GM23338 (cell line): ENCODE results near the gene PRKD1. TPM values are rescaled to one million over a fixed set of nuclear protein-coding genes. Genes with fewer than 3 reads are reported as not detected.

Experiments
- ATAC-seq: fragments of 200-7000 bp; cut with Tn5 transposase; 3 replicates; pipeline ENCODE4 v1.9.1; 2020
- DNase-seq: peaks from one replicate; pipeline ENCODE4 v3.0.0-alpha.2; 2015; ENCODE audit warnings: low spot score
- H2AFZ ChIP-seq: fragments of 200-600 bp; sonication (generic); 2 replicates; pipeline ENCODE4 v1.8.0; 2016; ENCODE audit warnings: antibody characterized with exemption, mild to moderate bottlenecking, moderate library complexity
- H3F3A ChIP-seq: fragments of 200-600 bp; sonication (generic); replicated peaks from 2 replicates; pipeline ENCODE4 v1.8.0; 2017; ENCODE audit warnings: antibody characterized with exemption, mixed run types, low read depth
- H3K27ac ChIP-seq: fragments of 200-600 bp; sonication (generic); 2 replicates; pipeline ENCODE4 v1.6.1; 2016; ENCODE audit warnings: low read depth
- H3K27me3 ChIP-seq: fragments of 200-600 bp; sonication (generic); 2 replicates; pipeline ENCODE4 v1.8.0; 2016; ENCODE audit warnings: mild to moderate bottlenecking, mixed run types, moderate library complexity; ENCODE audit not compliant: insufficient read depth
- H3K36me3 ChIP-seq: fragments of 200-600 bp; sonication (generic); 2 replicates; pipeline ENCODE4 v1.8.0; 2016; ENCODE audit warnings: mild to moderate bottlenecking; ENCODE audit not compliant: insufficient read depth
- H3K4me1 ChIP-seq: fragments of 200-600 bp; sonication (generic); 2 replicates; pipeline ENCODE4 v1.8.0; 2016; ENCODE audit warnings: mild to moderate bottlenecking, moderate library complexity; ENCODE audit not compliant: insufficient read depth
- H3K4me2 ChIP-seq: fragments of 200-600 bp; sonication (generic); 2 replicates; pipeline ENCODE4 v1.7.1; 2017; ENCODE audit warnings: mixed run types
- H3K4me3 ChIP-seq: fragments of 200-600 bp; sonication (generic); 2 replicates; pipeline ENCODE4 v1.6.1; 2016; ENCODE audit warnings: mixed run types
- H3K79me2 ChIP-seq: fragments of 200-600 bp; sonication (generic); replicated peaks from 2 replicates; pipeline ENCODE4 v1.8.0; 2017; ENCODE audit warnings: mild to moderate bottlenecking; ENCODE audit not compliant: insufficient read depth
- H3K9me2 ChIP-seq: fragments of 200-600 bp; sonication (generic); 2 replicates; pipeline ENCODE4 v1.8.0; 2017; ENCODE audit not compliant: insufficient read depth
- H4K20me1 ChIP-seq: fragments of 200-600 bp; sonication (generic); replicated peaks from 2 replicates; pipeline ENCODE4 v1.8.0; 2017; ENCODE audit warnings: mild to moderate bottlenecking; ENCODE audit not compliant: insufficient read depth
- H3K27ac Mint-ChIP-seq: 2 replicates; pipeline ENCODE4 v1.8.0; 2020; ENCODE audit warnings: inconsistent platforms, mild to moderate bottlenecking, moderate library complexity, mixed read lengths
- H3K27me3 Mint-ChIP-seq: 3 replicates; pipeline ENCODE4 v1.8.0; 2022; ENCODE audit warnings: low read depth, mild to moderate bottlenecking, moderate library complexity, mixed read lengths, inconsistent platforms; ENCODE audit not compliant: insufficient read depth, poor library complexity
- H3K36me3 Mint-ChIP-seq: 3 replicates; pipeline ENCODE4 v1.8.0; 2021; ENCODE audit warnings: low read depth, mild to moderate bottlenecking, inconsistent platforms, moderate library complexity, mixed read lengths
- H3K4me1 Mint-ChIP-seq: 3 replicates; pipeline ENCODE4 v1.8.0; 2020; ENCODE audit warnings: mild to moderate bottlenecking, inconsistent platforms, mixed read lengths
- H3K4me3 Mint-ChIP-seq: 3 replicates; pipeline ENCODE4 v1.8.0; 2021; ENCODE audit warnings: moderate library complexity, mild to moderate bottlenecking, inconsistent platforms, mixed read lengths
- H3K9me3 Mint-ChIP-seq: 3 replicates; pipeline ENCODE4 v1.8.0; 2020; ENCODE audit warnings: moderate library complexity, mild to moderate bottlenecking, inconsistent platforms, mixed read lengths
- CREB1 ChIP-seq: fragments of 250-450 bp; sonication (Bioruptor Pico); IDR thresholded peaks from 2 replicates; pipeline ENCODE4 v1.5.0; 2020; ENCODE audit warnings: low read depth, mild to moderate bottlenecking, moderate library complexity
- CTCF ChIP-seq, 2 experiments: fragments of 200-600 bp in 1 of 2; sonication (generic) in 1 of 2; conservative IDR thresholded peaks; 2 replicates each; pipeline versions ENCODE4 v1.5.1 to v1.6.1; 2016 to 2017; ENCODE audit warnings: antibody characterized with exemption in 2 of 2, low read depth in 2 of 2, mild to moderate bottlenecking in 2 of 2, moderate library complexity in 1 of 2
- EZH2 ChIP-seq: fragments of 200-600 bp; sonication (generic); IDR thresholded peaks from one replicate; pipeline ENCODE4 v1.8.0; 2017; ENCODE audit warnings: antibody characterized with exemption, mild to moderate bottlenecking, low read depth; ENCODE audit not compliant: unreplicated experiment
- EZH2phosphoT487 ChIP-seq: fragments of 200-600 bp; sonication (generic); IDR thresholded peaks from one replicate; pipeline ENCODE4 v1.8.1; 2018; ENCODE audit warnings: antibody characterized with exemption; ENCODE audit not compliant: unreplicated experiment
- JUNB ChIP-seq: IDR thresholded peaks from one replicate; pipeline ENCODE4 v1.6.1; 2016; ENCODE audit warnings: antibody characterized with exemption; ENCODE audit not compliant: unreplicated experiment
- NANOG ChIP-seq: IDR thresholded peaks from 2 replicates; pipeline ENCODE4 v1.6.1; 2016; ENCODE audit warnings: antibody characterized with exemption, borderline replicate concordance
- POLR2AphosphoS5 ChIP-seq: IDR thresholded peaks from 2 replicates; pipeline ENCODE4 v1.6.1; 2016; ENCODE audit warnings: antibody characterized with exemption, low read depth
- STAT1 ChIP-seq: IDR thresholded peaks from one replicate; pipeline ENCODE4 v1.6.1; 2016; ENCODE audit warnings: antibody characterized with exemption; ENCODE audit not compliant: unreplicated experiment
- ZNF114 ChIP-seq: fragments of 250-450 bp; sonication (Bioruptor Pico); IDR thresholded peaks from 2 replicates; pipeline ENCODE4 v1.5.0; 2020; ENCODE audit warnings: mild to moderate bottlenecking, moderate library complexity
- polyA plus RNA-seq: library from polyadenylated mRNA; unstranded; fragments of >200 nt; fragmentation: Nextera tagmentation; extraction: Ambion mirVana; gene quantifications from 2 replicates; pipeline ENCODE4 v1.2.1, GENCODE V29; 2016
- total RNA-seq: library from RNA; depleted of rRNA; stranded (reverse); fragments of >200 nt; shearing (Covaris generic); gene quantifications from 2 replicates; pipeline ENCODE4 v1.2.3, GENCODE V29; 2014
- TF ChIP-seq, protein P1 (sequence below): IDR thresholded peaks from one replicate; pipeline ENCODE4 v1.6.1; 2018; ENCODE audit warnings: antibody characterized with exemption; ENCODE audit not compliant: unreplicated experiment
- TF ChIP-seq, protein P2 (sequence below): fragments of 250-450 bp; sonication (Bioruptor Pico); IDR thresholded peaks from 2 replicates; pipeline ENCODE4 v1.5.0; 2020; ENCODE audit warnings: mild to moderate bottlenecking, moderate library complexity

PRKD1 gene
- total and polyA plus RNA-seq, 2 experiments from 2014 or later: 3.1 to 9.7 TPM

- TF ChIP-seq, protein P1, sequence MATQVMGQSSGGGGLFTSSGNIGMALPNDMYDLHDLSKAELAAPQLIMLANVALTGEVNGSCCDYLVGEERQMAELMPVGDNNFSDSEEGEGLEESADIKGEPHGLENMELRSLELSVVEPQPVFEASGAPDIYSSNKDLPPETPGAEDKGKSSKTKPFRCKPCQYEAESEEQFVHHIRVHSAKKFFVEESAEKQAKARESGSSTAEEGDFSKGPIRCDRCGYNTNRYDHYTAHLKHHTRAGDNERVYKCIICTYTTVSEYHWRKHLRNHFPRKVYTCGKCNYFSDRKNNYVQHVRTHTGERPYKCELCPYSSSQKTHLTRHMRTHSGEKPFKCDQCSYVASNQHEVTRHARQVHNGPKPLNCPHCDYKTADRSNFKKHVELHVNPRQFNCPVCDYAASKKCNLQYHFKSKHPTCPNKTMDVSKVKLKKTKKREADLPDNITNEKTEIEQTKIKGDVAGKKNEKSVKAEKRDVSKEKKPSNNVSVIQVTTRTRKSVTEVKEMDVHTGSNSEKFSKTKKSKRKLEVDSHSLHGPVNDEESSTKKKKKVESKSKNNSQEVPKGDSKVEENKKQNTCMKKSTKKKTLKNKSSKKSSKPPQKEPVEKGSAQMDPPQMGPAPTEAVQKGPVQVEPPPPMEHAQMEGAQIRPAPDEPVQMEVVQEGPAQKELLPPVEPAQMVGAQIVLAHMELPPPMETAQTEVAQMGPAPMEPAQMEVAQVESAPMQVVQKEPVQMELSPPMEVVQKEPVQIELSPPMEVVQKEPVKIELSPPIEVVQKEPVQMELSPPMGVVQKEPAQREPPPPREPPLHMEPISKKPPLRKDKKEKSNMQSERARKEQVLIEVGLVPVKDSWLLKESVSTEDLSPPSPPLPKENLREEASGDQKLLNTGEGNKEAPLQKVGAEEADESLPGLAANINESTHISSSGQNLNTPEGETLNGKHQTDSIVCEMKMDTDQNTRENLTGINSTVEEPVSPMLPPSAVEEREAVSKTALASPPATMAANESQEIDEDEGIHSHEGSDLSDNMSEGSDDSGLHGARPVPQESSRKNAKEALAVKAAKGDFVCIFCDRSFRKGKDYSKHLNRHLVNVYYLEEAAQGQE: no peak
- TF ChIP-seq EZH2 (no peak), EZH2phosphoT487 (no peak), NANOG (no peak), CTCF (conservative IDR thresholded peaks at IDR 0.05; ENCODE audit: low read depth in 2 of 2) (no peak)
Observed at GRCh38 chr14:29857551-29857950, 70.1 kb downstream of the PRKD1 start (continued).

DNA sequence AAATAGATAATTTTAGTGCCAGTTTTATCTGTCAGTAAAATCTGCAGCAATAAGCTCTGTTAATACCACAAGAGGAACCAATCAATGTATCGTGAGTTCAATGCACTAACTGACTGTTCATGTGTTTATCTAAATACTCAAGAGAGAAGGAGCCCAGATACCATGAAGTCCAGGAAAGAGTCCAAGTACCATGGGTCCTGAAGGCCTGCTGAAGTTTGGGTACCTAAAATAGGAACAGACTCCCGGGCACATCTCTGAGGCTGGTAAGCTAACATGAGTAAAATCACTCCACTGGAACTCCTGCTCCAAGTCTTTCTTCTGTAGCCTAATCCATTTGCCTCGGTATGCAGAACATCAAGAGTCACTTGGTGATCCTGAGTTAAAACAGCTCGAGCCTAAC is 71.1 kb downstream of the PRKD1 start:
- peaks cover 4% of the 10 kb centered on the region; the same call in 1 of the 2 replicates for H3K9me2 ChIP-seq
- no peak overlapping the region for H3K27ac ChIP-seq
- Mint-ChIP-seq H3K27me3 (peaks cover 5% of the 10 kb centered on the region), H3K9me3 (peaks cover 46% of the 10 kb centered on the region), H3K27ac (no peak overlapping the region), H3K36me3 (peaks cover 27% of the 10 kb centered on the region), H3K4me1 (no peaks in the 10 kb centered on the region), H3K4me3 (no peak overlapping the region)
- DNase-seq (no peak), ATAC-seq (no peak)
- no peak overlapping the region for H3K4me2 ChIP-seq
- no peak overlapping the region for H3K4me3 ChIP-seq
- no peaks in the 10 kb centered on the region for H3K36me3 ChIP-seq
- H3K27me3 ChIP-seq: no peaks in the 10 kb centered on the region
- no peak overlapping the region for H2AFZ ChIP-seq
- no peaks in the 10 kb centered on the region for H3F3A ChIP-seq
- H3K79me2 ChIP-seq: no peaks in the 10 kb centered on the region
- H4K20me1 ChIP-seq: no peaks in the 10 kb centered on the region
- H3K4me1 ChIP-seq: no peaks in the 10 kb centered on the region
- TF ChIP-seq CTCF (conservative IDR thresholded peaks at IDR 0.05; ENCODE audit: low read depth in 2 of 2) (no peak), NANOG (no peak), ZNF114 (no peak), STAT1 (no peak), POLR2AphosphoS5 (no peak), CREB1 (CRISPR knock-in tag) (no peak), EZH2 (no peak), JUNB (no peak), EZH2phosphoT487 (no peak)
- TF ChIP-seq, protein P2, sequence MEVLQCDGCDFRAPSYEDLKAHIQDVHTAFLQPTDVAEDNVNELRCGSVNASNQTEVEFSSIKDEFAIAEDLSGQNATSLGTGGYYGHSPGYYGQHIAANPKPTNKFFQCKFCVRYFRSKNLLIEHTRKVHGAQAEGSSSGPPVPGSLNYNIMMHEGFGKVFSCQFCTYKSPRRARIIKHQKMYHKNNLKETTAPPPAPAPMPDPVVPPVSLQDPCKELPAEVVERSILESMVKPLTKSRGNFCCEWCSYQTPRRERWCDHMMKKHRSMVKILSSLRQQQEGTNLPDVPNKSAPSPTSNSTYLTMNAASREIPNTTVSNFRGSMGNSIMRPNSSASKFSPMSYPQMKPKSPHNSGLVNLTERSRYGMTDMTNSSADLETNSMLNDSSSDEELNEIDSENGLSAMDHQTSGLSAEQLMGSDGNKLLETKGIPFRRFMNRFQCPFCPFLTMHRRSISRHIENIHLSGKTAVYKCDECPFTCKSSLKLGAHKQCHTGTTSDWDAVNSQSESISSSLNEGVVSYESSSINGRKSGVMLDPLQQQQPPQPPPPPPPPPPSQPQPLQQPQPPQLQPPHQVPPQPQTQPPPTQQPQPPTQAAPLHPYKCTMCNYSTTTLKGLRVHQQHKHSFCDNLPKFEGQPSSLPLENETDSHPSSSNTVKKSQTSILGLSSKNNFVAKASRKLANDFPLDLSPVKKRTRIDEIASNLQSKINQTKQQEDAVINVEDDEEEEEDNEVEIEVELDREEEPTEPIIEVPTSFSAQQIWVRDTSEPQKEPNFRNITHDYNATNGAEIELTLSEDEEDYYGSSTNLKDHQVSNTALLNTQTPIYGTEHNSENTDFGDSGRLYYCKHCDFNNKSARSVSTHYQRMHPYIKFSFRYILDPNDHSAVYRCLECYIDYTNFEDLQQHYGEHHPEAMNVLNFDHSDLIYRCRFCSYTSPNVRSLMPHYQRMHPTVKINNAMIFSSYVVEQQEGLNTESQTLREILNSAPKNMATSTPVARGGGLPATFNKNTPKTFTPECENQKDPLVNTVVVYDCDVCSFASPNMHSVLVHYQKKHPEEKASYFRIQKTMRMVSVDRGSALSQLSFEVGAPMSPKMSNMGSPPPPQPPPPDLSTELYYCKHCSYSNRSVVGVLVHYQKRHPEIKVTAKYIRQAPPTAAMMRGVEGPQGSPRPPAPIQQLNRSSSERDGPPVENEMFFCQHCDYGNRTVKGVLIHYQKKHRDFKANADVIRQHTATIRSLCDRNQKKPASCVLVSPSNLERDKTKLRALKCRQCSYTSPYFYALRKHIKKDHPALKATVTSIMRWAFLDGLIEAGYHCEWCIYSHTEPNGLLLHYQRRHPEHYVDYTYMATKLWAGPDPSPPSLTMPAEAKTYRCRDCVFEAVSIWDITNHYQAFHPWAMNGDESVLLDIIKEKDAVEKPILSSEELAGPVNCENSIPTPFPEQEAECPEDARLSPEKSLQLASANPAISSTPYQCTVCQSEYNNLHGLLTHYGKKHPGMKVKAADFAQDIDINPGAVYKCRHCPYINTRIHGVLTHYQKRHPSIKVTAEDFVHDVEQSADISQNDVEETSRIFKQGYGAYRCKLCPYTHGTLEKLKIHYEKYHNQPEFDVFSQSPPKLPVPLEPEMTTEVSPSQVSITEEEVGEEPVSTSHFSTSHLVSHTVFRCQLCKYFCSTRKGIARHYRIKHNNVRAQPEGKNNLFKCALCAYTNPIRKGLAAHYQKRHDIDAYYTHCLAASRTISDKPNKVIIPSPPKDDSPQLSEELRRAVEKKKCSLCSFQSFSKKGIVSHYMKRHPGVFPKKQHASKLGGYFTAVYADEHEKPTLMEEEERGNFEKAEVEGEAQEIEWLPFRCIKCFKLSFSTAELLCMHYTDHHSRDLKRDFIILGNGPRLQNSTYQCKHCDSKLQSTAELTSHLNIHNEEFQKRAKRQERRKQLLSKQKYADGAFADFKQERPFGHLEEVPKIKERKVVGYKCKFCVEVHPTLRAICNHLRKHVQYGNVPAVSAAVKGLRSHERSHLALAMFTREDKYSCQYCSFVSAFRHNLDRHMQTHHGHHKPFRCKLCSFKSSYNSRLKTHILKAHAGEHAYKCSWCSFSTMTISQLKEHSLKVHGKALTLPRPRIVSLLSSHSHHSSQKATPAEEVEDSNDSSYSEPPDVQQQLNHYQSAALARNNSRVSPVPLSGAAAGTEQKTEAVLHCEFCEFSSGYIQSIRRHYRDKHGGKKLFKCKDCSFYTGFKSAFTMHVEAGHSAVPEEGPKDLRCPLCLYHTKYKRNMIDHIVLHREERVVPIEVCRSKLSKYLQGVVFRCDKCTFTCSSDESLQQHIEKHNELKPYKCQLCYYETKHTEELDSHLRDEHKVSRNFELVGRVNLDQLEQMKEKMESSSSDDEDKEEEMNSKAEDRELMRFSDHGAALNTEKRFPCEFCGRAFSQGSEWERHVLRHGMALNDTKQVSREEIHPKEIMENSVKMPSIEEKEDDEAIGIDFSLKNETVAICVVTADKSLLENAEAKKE: no peak
